HFF-Myc (cell line): ENCODE results near the gene YPEL2.
"Not testable (repeated sequence)": the region's sequence is repeated elsewhere in the genome, so short reads cannot be mapped to it uniquely, and the experiment has no call there.

Source experiments
- DNase-seq: peaks from one replicate; pipeline ENCODE4 v3.0.0-alpha.2; 2011; ENCODE audit warnings: low read depth; ENCODE audit errors: extremely low read depth
- H3K4me3 ChIP-seq: replicated peaks from 2 replicates; pipeline ENCODE4 v1.5.1; 2011; ENCODE audit warnings: low read depth, mild to moderate bottlenecking, control low read depth, low read length
- CTCF ChIP-seq: IDR thresholded peaks from 2 replicates; pipeline ENCODE4 v1.5.1; 2012; ENCODE audit warnings: mild to moderate bottlenecking, low read depth, low read length, control low read depth; ENCODE audit errors: missing control alignments

YPEL2 gene

GRCh38 chr17:59387351-59388068, 56.1 kb downstream of the YPEL2 start:
- no peak overlapping the region for H3K4me3 ChIP-seq
- no peak for TF ChIP-seq CTCF
- no peak for DNase-seq

GRCh38 chr17:59388069-59388556, 56.7 kb downstream of the YPEL2 start:
- TF ChIP-seq CTCF, result no peak
- no peak overlapping the region for H3K4me3 ChIP-seq
- no peak for DNase-seq

GRCh38 chr17:59389066-59389465, 57.6 kb downstream of the YPEL2 start:
- TF ChIP-seq CTCF, result no peak
- no peak for DNase-seq
- H3K4me3 ChIP-seq, result no peak overlapping the region

- TF ChIP-seq CTCF, result no peak
- H3K4me3 ChIP-seq, result no peak overlapping the region
- no peak for DNase-seq
These were observed 59.6 kb downstream of the YPEL2 start for GRCh38 chr17:59391021-59391420.

- DNase-seq, result no peak
- TF ChIP-seq CTCF, result no peak
- H3K4me3 ChIP-seq, result no peak overlapping the region
These were observed 61.7 kb downstream of the YPEL2 start for GRCh38 chr17:59392973-59393679.

GRCh38 chr17:59393742-59394410, 62.4 kb downstream of the YPEL2 start:
- DNase-seq, H3K4me3 ChIP-seq: not testable (repeated sequence)

GRCh38 chr17:59396134-59396826, 64.8 kb downstream of the YPEL2 start:
- no peak for DNase-seq
- no peak for TF ChIP-seq CTCF

More at GRCh38 chr17:59396134-59396826, 64.8 kb downstream of the YPEL2 start:
- no peak overlapping the region for H3K4me3 ChIP-seq
